GM18907 (cell line): ENCODE results near the gene PCNT.

Source experiments
- ATAC-seq: cut with Tn5 transposase; IDR thresholded peaks from one replicate; pipeline ENCODE4 v1.9.1; 2021; ENCODE audit warnings: mild to moderate bottlenecking, moderate library complexity; ENCODE audit not compliant: unreplicated experiment

PCNT gene, protein sequence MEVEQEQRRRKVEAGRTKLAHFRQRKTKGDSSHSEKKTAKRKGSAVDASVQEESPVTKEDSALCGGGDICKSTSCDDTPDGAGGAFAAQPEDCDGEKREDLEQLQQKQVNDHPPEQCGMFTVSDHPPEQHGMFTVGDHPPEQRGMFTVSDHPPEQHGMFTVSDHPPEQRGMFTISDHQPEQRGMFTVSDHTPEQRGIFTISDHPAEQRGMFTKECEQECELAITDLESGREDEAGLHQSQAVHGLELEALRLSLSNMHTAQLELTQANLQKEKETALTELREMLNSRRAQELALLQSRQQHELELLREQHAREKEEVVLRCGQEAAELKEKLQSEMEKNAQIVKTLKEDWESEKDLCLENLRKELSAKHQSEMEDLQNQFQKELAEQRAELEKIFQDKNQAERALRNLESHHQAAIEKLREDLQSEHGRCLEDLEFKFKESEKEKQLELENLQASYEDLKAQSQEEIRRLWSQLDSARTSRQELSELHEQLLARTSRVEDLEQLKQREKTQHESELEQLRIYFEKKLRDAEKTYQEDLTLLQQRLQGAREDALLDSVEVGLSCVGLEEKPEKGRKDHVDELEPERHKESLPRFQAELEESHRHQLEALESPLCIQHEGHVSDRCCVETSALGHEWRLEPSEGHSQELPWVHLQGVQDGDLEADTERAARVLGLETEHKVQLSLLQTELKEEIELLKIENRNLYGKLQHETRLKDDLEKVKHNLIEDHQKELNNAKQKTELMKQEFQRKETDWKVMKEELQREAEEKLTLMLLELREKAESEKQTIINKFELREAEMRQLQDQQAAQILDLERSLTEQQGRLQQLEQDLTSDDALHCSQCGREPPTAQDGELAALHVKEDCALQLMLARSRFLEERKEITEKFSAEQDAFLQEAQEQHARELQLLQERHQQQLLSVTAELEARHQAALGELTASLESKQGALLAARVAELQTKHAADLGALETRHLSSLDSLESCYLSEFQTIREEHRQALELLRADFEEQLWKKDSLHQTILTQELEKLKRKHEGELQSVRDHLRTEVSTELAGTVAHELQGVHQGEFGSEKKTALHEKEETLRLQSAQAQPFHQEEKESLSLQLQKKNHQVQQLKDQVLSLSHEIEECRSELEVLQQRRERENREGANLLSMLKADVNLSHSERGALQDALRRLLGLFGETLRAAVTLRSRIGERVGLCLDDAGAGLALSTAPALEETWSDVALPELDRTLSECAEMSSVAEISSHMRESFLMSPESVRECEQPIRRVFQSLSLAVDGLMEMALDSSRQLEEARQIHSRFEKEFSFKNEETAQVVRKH (N-terminal part only)

DNA sequence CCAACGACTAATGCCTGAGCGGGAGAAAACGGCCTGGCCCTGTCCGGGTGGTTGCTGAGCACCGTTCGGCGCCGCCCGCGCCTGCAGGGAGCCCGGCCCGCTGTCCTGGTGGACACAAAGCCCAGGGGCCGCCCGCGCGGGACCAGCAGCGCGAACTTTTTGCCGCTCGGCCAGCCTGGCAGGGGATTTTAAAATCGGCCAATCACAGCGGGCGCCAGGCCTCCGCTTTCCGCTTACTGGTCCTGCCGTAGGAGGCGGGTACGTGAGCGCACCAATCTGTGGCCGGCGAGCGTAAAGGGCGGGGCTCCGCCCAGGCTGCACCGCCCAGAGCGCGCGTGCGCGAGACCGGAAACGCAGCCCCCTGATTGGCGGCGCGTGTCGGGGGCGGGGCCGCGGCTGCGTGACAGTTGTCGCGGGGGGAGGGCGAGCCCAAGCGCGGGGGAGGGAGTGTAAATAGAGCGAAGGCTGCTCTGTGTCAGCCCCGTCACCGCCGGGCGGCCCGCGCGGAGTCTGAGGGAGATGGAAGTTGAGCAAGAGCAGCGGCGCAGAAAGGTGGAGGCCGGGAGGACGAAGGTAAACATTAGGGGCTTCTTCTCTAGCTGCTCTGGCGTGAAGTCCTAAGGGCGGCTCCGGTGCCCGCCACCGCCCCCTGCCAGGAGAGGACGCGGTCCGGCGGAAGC, at the start of gene PCNT, which contains the start of gene C21orf58:
Gene PCNT (plus strand): TSS at position 447 of the 680 bp plus-strand sequence. CDS start 73 bp downstream, at position 520.
Gene C21orf58 (minus strand): TSS at position 161 of the 680 bp plus-strand sequence. CDS start 1,132 bp downstream, outside the sequence.
- ATAC-seq: peak; percentile 82

DNA sequence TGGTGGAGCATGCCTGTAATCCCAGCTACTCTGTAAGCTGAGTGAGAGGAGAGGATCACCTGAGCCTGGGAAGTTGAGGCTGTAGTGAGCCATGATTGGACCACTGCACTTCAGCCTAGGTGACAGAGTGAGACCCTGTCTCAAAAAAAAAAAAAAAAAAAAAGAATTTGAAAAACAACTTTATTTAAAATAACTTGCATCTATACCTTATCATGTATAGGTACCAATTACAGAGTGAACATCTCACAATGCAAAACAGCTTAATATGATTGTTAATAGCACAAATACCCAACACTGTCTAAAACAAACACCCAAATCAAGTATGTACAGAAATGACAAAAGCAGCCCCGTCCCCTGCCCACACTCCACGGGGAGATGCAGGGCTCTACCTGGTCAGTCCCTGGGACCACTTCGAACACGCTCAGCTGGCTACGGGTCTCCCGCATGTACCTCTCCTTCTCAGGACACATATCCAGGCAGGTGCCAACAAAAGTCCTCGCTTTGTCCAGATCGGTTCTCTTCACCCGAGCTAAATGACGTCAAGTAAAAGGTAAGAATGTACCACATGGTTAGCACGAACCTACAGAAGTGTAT, 49.1 kb upstream of the PCNT start:
- no peak for ATAC-seq

DNA sequence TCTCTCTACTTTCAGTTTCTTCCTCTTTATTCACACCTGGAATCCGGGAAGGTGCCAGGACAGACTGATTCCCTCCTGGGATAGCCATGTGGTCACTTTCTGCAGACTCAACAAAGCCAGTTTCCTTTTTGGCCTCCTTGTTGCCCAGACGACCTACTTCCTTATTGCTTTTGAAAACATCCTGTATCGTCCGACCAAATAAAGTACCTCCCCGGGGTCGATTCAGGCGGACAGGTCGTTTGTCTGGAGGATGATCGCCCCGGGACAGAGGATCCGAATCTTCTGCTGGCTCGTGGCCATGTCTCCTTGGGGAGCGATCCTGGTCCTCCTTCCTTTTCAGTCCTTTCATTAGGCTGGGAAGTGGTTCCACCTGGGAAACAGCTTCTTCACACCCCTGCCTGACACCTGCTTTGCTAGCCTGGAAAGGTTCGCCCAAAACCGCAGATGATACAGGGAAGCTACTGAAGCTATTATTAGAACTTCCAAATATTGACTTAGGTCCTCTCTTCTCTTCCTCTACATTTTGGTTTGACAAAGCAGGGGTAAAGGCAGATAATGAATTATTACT, 39.8 kb upstream of the PCNT start:
- no peak for ATAC-seq

DNA sequence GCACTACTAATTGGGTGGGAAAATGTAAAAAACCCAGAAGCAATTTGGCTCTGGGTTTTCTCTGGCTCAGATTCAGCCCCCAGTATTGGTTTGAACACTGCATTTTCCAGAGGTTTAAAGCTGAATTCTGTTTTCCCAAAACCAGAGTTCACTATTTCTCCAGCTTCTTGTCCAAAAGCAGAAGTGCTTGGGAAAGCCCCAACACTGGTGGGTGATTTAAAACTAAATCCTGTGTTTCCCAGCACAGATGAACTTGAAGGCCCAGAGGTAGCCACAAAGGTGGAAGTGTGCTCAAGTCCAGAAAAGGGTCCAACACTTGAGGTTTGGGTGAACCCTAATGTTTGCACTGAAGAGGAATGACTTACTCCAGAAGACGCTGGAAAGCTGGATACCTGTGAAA, 39.2 kb upstream of the PCNT start:
- no peak for ATAC-seq

DNA sequence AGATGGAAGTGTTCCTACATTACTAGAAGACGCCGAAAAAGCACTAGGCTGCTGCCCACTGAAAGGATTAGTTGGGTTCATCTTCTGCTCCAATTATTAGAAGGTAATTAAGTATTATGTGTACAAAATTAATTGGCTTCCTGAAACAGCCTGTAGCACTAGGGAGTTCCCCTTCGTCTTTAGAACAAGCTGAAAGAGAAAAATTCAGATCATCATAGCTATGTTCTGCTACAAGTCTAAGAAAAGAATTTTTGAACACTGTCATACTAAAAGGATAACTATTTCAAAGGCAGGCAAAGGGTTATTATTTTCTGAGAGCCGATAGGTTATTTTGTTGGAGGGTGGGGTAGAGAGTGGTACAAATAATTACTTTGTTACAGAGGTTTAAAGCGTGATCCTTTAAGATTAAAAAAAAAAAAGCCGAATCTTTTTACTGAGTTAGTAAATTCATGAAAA, 38.7 kb upstream of the PCNT start, which contains the start of gene MCM3AP:
Gene MCM3AP (minus strand): TSS at position 406 of the 456 bp plus-strand sequence. CDS start 325 bp downstream, at position 81.
- ATAC-seq: no peak

DNA sequence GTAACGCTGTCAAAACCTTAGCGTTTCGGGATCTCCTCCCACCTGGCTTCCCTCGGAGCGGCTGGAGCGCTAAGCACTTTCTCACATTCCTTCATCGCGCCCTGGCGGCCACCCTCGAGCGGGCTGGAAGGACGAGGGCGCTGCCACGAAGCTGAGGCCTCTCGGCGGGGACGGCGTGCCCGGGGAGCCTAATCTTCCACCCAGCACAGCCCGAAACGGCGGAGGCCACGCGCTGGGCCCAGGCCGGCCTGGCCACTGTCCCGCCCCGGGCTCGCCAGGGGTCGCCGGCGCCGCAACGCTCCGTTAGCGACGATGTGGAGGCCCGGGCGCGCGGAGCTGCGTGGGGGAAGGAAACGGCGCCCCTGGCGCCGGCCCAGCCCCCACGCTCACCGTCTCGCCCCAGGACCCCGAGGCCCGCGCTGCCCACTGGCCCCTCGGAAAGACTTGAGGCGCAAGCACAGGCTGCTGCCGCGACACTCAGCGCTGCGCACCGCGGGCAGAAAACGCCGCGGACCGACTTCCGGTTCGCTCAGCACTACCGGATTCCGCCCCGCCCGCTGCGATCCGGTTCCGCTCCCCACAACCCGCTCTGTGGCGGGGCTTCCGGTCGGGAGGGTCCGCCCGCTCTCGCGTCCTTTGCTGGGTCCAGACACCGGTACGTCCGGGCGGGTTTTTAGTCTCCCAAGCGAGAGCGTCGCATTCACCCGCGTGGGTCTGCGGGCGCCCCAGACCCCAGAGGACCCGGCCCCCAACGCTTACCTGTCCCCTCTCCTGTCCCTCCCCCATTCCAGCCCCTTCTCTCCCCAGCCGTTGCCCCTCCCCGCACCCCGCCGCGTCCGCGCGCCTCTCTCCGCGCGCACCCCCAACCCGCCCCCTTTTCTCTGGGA, 38.0 kb upstream of the PCNT start, which contains the start of gene YBEY:
Gene YBEY (plus strand): TSS at position 582 of the 887 bp plus-strand sequence. CDS start 572 bp downstream, outside the sequence.
- peak; percentile 83 for ATAC-seq

DNA sequence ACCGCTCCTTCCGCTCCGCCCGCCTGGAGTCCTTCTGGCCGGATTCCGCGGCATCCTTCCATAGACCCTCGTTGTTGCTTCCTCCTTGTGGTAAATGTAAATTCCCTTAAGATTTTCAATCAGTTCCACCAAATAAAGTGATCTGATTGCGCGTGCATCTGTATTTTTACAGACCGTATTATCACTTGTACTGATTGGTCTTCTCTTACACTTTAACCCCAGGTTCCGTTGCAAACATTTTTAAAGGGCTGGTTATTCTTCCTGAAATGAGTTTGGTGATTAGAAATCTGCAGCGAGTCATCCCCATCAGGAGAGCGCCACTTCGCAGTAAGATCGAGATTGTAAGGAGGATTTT, 37.3 kb upstream of the PCNT start:
- no peak for ATAC-seq

DNA sequence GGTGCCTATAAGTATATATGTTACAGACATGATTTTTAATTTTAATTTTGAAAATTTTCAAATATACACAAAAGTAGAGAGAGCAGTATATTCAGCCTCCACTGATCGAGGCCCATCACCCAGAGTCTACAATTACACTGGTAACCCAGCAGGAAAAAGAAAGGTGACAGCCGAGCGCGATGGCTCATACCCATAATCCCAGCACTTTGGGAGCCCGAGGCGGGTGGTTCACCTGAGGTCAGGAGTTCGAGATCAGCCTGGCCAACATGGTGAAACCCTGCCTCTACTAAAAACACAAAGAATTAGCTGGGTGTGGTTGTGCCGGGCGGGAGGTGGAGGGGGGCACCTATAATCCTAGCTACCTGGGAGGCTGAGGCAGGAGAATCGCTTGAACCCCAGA, 36.4 kb upstream of the PCNT start:
- no peak for ATAC-seq

DNA sequence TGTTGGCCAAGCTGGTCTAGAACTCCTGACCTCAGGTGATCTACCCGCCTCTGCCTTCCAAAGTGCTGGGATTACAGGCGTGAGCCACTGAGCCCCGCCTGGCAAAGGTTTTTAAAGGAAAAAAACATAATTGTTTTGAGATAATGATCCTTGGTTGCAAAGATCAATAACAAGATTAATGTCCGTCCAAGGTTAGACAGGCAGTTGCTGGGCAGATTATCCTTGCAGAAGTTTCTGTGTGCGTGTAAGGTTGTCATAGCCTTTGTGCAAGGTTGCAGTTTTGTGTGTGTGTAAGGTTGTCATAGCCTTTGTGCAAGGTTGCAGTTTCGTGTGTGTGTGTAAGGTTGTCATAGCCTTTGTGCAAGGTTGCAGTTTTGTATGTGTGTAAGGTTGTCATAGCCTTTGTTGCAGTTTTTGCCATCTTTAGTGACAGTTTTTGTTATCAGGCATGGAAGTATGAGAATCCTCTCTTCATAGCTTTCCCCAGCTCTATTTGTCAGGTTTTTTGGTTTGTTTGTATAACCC, 34.2 kb upstream of the PCNT start:
- no peak for ATAC-seq

DNA sequence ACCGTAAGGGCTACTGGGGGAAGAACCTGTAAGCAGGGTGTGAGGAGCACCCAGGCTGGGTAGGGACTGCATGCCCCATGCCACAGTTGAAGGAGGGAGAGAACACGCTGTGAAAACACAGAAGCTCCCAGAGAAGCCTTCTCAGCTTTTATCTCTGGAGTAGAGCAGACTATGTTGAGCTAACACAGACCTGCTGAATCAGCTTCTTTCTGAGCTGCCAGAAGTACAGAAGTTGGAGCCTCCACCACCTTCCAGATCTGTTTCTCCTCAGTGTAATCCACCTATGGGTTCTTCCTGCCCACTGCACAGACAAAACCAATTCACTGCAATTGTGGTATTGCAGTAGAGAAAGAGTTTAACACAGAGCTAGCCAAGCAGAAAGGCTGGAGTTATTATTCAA, 32.4 kb upstream of the PCNT start:
- no peak for ATAC-seq

DNA sequence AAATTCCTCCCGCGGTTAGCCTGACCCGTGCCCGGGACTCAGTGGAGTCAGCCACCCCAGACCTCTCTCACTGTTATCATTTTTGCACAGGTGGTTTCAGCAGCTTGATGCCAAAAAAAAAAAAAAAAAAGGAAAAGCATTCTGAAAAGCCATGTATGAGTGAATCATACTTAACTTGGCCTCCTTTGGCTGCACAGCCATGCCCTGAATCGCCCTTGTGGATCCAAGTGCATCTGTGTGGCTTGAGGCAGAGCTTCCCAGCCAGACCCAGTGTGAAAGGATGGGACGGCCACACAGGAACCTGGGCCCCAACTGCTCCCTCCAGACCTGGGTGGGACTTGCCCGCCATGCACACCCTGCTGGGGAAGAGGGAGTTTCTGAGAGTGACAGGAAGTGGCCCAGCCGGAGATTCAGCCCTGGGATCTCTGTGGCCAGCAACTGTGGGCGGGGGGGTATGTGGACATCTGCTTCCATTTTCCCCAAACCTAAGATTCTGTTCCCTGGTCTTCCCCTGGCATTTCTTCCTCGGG, 29.2 kb upstream of the PCNT start:
- no peak for ATAC-seq

DNA sequence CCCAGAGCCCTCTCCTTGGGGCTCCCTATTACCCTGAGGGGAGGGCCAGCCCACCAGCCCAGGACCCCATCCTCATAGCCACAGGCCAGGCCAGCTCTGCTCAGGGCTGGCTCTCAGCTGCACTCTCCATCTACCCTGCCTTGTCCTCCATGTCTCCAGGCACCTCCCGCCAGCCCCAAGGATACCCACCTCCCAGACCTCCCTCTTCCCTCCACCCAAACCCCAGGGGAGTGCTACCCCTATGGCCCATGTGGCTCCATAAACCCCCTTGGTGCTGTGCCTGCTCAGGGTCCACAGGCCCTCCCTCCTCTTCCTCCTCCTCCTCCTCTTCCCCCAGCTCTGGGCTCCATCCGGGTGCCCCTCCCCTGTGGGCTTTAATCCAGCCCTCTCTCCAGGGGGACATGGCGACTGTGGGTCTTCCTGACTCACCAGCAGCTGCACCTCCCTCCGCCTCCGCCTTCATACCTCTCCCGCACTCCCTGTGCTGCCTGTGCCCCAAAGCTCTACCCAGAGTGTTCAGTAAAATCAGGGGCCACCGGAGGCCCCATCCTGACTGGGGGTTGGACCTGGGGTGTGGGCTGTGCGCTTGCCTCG, 28.7 kb upstream of the PCNT start:
- no peak for ATAC-seq

DNA sequence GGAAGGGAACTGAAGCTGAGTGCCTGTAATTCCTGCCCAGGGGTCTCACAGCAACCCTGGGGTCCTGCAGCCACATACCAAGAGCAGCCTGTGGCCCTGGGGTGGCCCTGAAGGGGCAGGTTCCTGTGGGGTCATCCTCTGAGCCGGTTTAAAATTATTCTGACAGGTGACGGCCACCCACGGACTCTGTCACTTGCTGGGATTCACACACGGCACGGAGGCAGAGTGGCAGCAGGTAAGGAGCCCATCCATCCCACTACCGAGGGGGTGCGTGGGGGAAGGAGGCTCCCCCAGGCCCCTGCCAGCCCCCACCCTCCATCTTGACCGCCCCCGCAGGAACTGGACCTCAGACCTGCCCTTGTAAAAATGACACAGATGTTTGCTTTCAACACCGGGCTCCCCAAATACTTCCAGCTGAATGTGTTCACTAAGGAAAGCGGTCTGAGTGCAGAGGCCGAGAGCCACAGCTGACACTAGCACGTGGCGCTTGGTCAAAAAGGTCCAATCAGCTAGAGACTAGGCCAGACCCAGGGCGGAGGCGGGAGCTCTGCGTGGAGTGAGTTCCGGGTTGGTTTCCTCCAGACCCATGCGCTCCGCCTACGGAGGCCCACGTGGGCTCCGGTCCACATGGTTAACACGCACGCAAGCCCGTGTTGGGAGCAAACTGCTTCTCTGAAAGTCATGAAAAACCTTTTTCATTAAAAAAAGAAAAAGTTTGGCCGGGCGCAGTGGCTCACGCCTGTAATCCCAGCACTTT, 27.8 kb upstream of the PCNT start:
- no peak for ATAC-seq

DNA sequence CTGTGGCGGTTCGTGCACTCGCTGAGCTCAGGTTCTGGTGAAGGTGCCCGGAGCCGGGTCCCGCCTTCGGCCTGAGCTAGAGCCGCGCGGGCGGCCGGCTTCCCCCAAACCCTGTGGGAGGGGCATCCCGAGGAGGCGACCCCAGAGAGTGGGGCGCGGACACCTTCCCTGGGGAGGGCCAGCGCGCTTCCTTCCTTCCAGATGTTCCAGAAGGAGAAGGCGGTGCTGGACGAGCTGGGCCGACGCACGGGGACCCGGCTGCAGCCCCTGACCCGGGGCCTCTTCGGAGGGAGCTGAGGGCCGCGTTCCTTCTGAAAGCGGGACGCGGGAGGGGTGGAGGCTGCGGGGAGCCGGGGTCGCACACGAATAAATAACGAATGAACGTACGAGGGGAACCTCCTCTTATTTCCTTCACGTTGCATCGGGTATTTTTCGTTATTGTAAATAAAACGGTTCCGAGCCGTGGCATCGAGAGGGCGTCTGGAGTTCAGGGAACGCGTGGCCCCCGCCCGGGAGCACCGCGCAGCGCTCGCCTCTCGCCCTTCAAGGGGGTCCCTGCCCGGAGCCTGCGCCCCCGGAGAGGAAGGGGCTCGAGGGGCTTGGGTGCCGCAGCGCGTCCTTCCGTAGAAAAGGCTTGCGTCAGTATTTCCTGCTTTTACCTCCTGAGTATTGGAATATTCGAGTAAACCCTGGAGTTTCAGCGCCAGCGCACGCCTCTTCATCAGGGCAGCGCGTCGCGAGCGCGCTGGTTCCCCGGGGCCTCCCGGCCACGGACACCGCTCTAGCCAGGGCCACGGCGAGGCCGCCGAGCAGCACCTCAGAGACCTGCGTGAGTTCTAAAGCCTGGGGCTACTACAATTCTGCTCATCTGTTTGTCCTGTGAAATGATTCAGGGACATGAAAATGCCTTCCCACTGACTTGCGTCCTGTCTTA, 26.4 kb upstream of the PCNT start:
- ATAC-seq: no peak

DNA sequence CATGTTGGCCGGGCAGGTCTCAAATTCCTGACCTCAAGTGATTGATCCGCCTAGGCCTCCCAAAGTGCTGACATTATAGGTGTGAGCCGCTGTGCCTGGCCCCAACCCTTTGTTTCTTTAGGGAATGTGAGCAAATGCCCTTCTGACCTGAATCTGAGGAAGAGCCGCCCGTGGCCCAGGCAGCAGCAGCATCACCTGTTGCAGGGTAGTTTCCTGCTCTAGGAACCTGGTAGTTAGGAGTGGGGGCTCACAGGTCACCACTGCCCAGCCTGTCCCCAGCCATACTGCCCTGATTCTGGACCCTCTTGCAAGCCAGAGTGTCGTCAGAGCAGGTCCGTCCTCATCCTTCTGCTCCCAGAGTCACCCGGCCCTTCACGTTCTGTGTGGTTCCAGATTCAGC, 24.8 kb upstream of the PCNT start:
- ATAC-seq: no peak

DNA sequence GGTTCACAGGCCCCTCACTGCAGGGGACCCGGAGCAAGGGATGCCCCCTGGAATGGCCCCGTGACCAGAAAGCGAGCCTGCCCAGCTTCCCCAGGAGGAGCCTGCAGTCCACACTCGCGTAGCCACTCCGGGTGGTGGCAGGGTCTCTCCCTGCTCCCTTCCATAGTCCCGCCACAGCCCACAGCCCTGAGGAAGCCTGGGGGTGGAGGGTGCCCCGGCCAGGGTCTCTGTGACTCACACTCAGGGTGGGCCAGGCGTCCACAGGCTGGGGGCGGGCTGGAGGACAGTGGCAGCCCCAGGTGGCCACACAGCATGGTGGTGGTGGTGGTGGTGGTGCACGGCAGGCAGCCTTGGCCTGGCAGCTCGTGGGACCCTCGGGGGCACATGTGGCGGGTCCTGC, 22.2 kb upstream of the PCNT start:
- no peak for ATAC-seq
